ENCODE data around the gene BANP. TPM values are rescaled to one million over a fixed set of nuclear protein-coding genes. Genes with fewer than 3 reads are reported as not detected.
"Not testable (repeated sequence)": the region's sequence is repeated elsewhere in the genome, so short reads cannot be mapped to it uniquely, and the experiment has no call there.

BANP gene
- total RNA-seq, 3 donors from 2014 or later: 25.2 to 29.4 (median 25.9) TPM

- H3K4me3 Mint-ChIP-seq: no peak overlapping the region
- H3K9me3 Mint-ChIP-seq: no peaks in the 10 kb centered on the region
- ATAC-seq (no peak), DNase-seq (no peak)
- peaks cover 8% of the 10 kb centered on the region for H3K36me3 Mint-ChIP-seq (ENCODE audit: insufficient read depth)
- H3K4me1 Mint-ChIP-seq (ENCODE audit: low read depth): no peaks in the 10 kb centered on the region
- no peaks in the 10 kb centered on the region for H3K27me3 Mint-ChIP-seq (ENCODE audit: low read depth)
These were observed 136.3 kb downstream of the BANP start for GRCh38 chr16:88087517-88087877.

GRCh38 chr16:88088161-88088581 lies 136.9 kb downstream of the BANP start:
- peaks cover 5% of the 10 kb centered on the region for H3K36me3 Mint-ChIP-seq (ENCODE audit: insufficient read depth)
- DNase-seq: no peak
- no peak for ATAC-seq
- no peak overlapping the region for H3K4me3 Mint-ChIP-seq
- no peaks in the 10 kb centered on the region for H3K27me3 Mint-ChIP-seq (ENCODE audit: low read depth)
- no peaks in the 10 kb centered on the region for H3K9me3 Mint-ChIP-seq
- no peaks in the 10 kb centered on the region for H3K4me1 Mint-ChIP-seq (ENCODE audit: low read depth)

- ATAC-seq; H3K4me3 Mint-ChIP-seq; DNase-seq; H3K4me1 Mint-ChIP-seq (ENCODE audit: low read depth); H3K27me3 Mint-ChIP-seq (ENCODE audit: low read depth); H3K9me3 Mint-ChIP-seq; H3K36me3 Mint-ChIP-seq (ENCODE audit: insufficient read depth): not testable (repeated sequence)
These were observed 137.4 kb downstream of the BANP start for GRCh38 chr16:88088611-88089010.

GRCh38 chr16:88089071-88089470 lies 137.8 kb downstream of the BANP start:
- not testable (repeated sequence) for ATAC-seq; H3K4me3 Mint-ChIP-seq; H3K27me3 Mint-ChIP-seq (ENCODE audit: low read depth); DNase-seq; H3K4me1 Mint-ChIP-seq (ENCODE audit: low read depth); H3K9me3 Mint-ChIP-seq; H3K36me3 Mint-ChIP-seq (ENCODE audit: insufficient read depth)

GRCh38 chr16:88089632-88090376 lies 138.6 kb downstream of the BANP start:
- not testable (repeated sequence) for ATAC-seq; H3K4me3 Mint-ChIP-seq; H3K9me3 Mint-ChIP-seq; DNase-seq; H3K27me3 Mint-ChIP-seq (ENCODE audit: low read depth); H3K36me3 Mint-ChIP-seq (ENCODE audit: insufficient read depth); H3K4me1 Mint-ChIP-seq (ENCODE audit: low read depth)

- not testable (repeated sequence) for H3K36me3 Mint-ChIP-seq (ENCODE audit: insufficient read depth); H3K27me3 Mint-ChIP-seq (ENCODE audit: low read depth); ATAC-seq; H3K4me3 Mint-ChIP-seq; H3K4me1 Mint-ChIP-seq (ENCODE audit: low read depth); DNase-seq; H3K9me3 Mint-ChIP-seq
These were observed 139.3 kb downstream of the BANP start for GRCh38 chr16:88090377-88091175.

- DNase-seq; H3K4me3 Mint-ChIP-seq; ATAC-seq; H3K36me3 Mint-ChIP-seq (ENCODE audit: insufficient read depth); H3K4me1 Mint-ChIP-seq (ENCODE audit: low read depth); H3K9me3 Mint-ChIP-seq; H3K27me3 Mint-ChIP-seq (ENCODE audit: low read depth): not testable (repeated sequence)
These were observed 140.2 kb downstream of the BANP start for GRCh38 chr16:88091221-88091971.

- not testable (repeated sequence) for H3K9me3 Mint-ChIP-seq; H3K4me3 Mint-ChIP-seq; H3K36me3 Mint-ChIP-seq (ENCODE audit: insufficient read depth); H3K4me1 Mint-ChIP-seq (ENCODE audit: low read depth); DNase-seq; H3K27me3 Mint-ChIP-seq (ENCODE audit: low read depth); ATAC-seq
These were observed 140.7 kb downstream of the BANP start for GRCh38 chr16:88091972-88092302.

- ATAC-seq; H3K36me3 Mint-ChIP-seq (ENCODE audit: insufficient read depth); H3K27me3 Mint-ChIP-seq (ENCODE audit: low read depth); H3K4me1 Mint-ChIP-seq (ENCODE audit: low read depth); DNase-seq; H3K4me3 Mint-ChIP-seq; H3K9me3 Mint-ChIP-seq: not testable (repeated sequence)
These were observed 141.7 kb downstream of the BANP start for GRCh38 chr16:88092791-88093555.

GRCh38 chr16:88093556-88094252 lies 142.5 kb downstream of the BANP start:
- H3K9me3 Mint-ChIP-seq; H3K27me3 Mint-ChIP-seq (ENCODE audit: low read depth); DNase-seq; ATAC-seq; H3K36me3 Mint-ChIP-seq (ENCODE audit: insufficient read depth); H3K4me1 Mint-ChIP-seq (ENCODE audit: low read depth); H3K4me3 Mint-ChIP-seq: not testable (repeated sequence)

- not testable (repeated sequence) for H3K27me3 Mint-ChIP-seq (ENCODE audit: low read depth); DNase-seq; H3K4me3 Mint-ChIP-seq; ATAC-seq; H3K4me1 Mint-ChIP-seq (ENCODE audit: low read depth); H3K36me3 Mint-ChIP-seq (ENCODE audit: insufficient read depth); H3K9me3 Mint-ChIP-seq
These were observed 143.0 kb downstream of the BANP start for GRCh38 chr16:88094253-88094575.

GRCh38 chr16:88094900-88095299 lies 143.7 kb downstream of the BANP start:
- DNase-seq; H3K9me3 Mint-ChIP-seq; ATAC-seq; H3K36me3 Mint-ChIP-seq (ENCODE audit: insufficient read depth); H3K4me3 Mint-ChIP-seq; H3K4me1 Mint-ChIP-seq (ENCODE audit: low read depth); H3K27me3 Mint-ChIP-seq (ENCODE audit: low read depth): not testable (repeated sequence)

GRCh38 chr16:88096659-88097058 lies 145.4 kb downstream of the BANP start:
- not testable (repeated sequence) for H3K4me1 Mint-ChIP-seq (ENCODE audit: low read depth); ATAC-seq; H3K36me3 Mint-ChIP-seq (ENCODE audit: insufficient read depth); DNase-seq; H3K9me3 Mint-ChIP-seq; H3K4me3 Mint-ChIP-seq
- peaks cover 14% of the 10 kb centered on the region for H3K27me3 Mint-ChIP-seq (ENCODE audit: low read depth)

Data from activated T-cell treated with anti-CD3 and anti-CD28 coated beads, Interleukin-2, amount 50 U/mL, for 4 hours (primary cell).